Panc1 (cell line): ENCODE data around the gene OST4. TPM values are rescaled to one million over a fixed set of nuclear protein-coding genes. Genes with fewer than 3 reads are reported as not detected.

Experiments used
- ATAC-seq: fragments of 200-7000 bp; cut with Tn5 transposase; 2 replicates; pipeline ENCODE4 v1.9.1; 2020; ENCODE audit warnings: mild to moderate bottlenecking, moderate library complexity
- BruUV-seq: library from RNA; stranded (reverse); fragments of 400-500 nt; replicated peaks from 2 replicates; lab custom pipeline; 2021; lab: Mats Ljungman, UMichigan
- CTCF ChIA-PET: fragments of 300-600 bp; sonication (Branson Sonifier 250); formaldehyde crosslinking; loops from one replicate; lab custom pipeline; 2022; ENCODE audit warnings: antibody characterized with exemption; lab: Charles Lee
- POLR2A ChIA-PET: fragments of 300-600 bp; sonication (Branson Sonifier 250); formaldehyde crosslinking; loops from one replicate; lab custom pipeline; 2022; ENCODE audit warnings: antibody characterized with exemption; lab: Charles Lee
- DNase-seq: peaks from one replicate; pipeline ENCODE4 v3.0.0-alpha.2; 2010; ENCODE audit warnings: low read depth, low spot score
- H3K27ac ChIP-seq: 2 replicates; pipeline ENCODE4 v1.5.1; 2011; ENCODE audit warnings: mild to moderate bottlenecking, low read length, inconsistent platforms
- H3K27me3 ChIP-seq: fragments of 200-500 bp; sonication (Bioruptor generic); 2 replicates; pipeline ENCODE4 v1.6.0; 2014; ENCODE audit warnings: low read length, inconsistent platforms; ENCODE audit not compliant: control insufficient read depth, insufficient read depth
- H3K36me3 ChIP-seq: fragments of 200-500 bp; sonication (Bioruptor generic); 2 replicates; pipeline ENCODE4 v1.5.1; 2014; ENCODE audit warnings: inconsistent platforms, mild to moderate bottlenecking, low read length, moderate library complexity; ENCODE audit not compliant: control insufficient read depth, insufficient read depth
- H3K4me1 ChIP-seq: 2 replicates; pipeline ENCODE4 v1.5.1; 2011; ENCODE audit warnings: inconsistent platforms, mild to moderate bottlenecking, low read length, moderate library complexity; ENCODE audit not compliant: control insufficient read depth, insufficient read depth
- H3K4me3 ChIP-seq, 2 experiments: 2 replicates each; pipeline ENCODE4 v1.5.1; 2011 to 2012; ENCODE audit warnings: low read depth in 2 of 2, low read length in 2 of 2, mild to moderate bottlenecking in 2 of 2, inconsistent platforms in 1 of 2, moderate library complexity in 1 of 2
- H3K9me3 ChIP-seq: fragments of 200-500 bp; sonication (Bioruptor generic); 2 replicates; pipeline ENCODE4 v1.5.1; 2014; ENCODE audit warnings: low read depth, mild to moderate bottlenecking, inconsistent platforms, low read length, moderate library complexity; ENCODE audit not compliant: control insufficient read depth, insufficient read depth
- POLR2AphosphoS5 ChIP-seq: IDR thresholded peaks from 2 replicates; pipeline ENCODE4 v1.6.1; 2012; ENCODE audit warnings: mild to moderate bottlenecking, low read depth, low read length, moderate library complexity
- REST ChIP-seq, 2 experiments: IDR thresholded peaks; 2 replicates each; pipeline ENCODE4 v1.6.1; 2011 to 2012; ENCODE audit warnings: low read depth in 2 of 2, control low read depth in 1 of 2, low read length in 1 of 2, mild to moderate bottlenecking in 1 of 2, moderate library complexity in 1 of 2; ENCODE audit not compliant: insufficient read depth in 1 of 2
- SIN3A ChIP-seq: IDR thresholded peaks from 2 replicates; pipeline ENCODE4 v1.6.1; 2012; ENCODE audit warnings: low read depth, mild to moderate bottlenecking, low read length, moderate library complexity, borderline replicate concordance; ENCODE audit not compliant: insufficient read depth
- TCF7L2 ChIP-seq: IDR thresholded peaks from 2 replicates; pipeline ENCODE4 v1.6.1; 2011; ENCODE audit warnings: mild to moderate bottlenecking, low read depth, low read length, inconsistent platforms
- in situ Hi-C: cut with HindIII; loops from 2 replicates; pipeline ENCODE4 v1.10.0; 2016; ENCODE audit warnings: low sequenced_read_pairs, low pct_unique_long_range_greater_than_20kb
- intact Hi-C: fragments of 100-400 bp; cut with micrococcal nuclease; formaldehyde crosslinking; loops from one replicate; pipeline ENCODE4 v1.10.0; 2022; ENCODE audit not compliant: unreplicated experiment
- total RNA-seq: library from RNA; stranded (reverse); gene quantifications from one replicate; pipeline ENCODE4 v1.2.1, GENCODE V29; 2021; ENCODE audit not compliant: unreplicated experiment
- TF ChIP-seq, protein P1 (sequence below): fragments of 450-650 bp; IDR thresholded peaks from 2 replicates; pipeline ENCODE4 v1.5.1; 2017; ENCODE audit warnings: mild to moderate bottlenecking

The OST4 gene
- total RNA-seq, 1 experiment from 2014 or later, result 219 TPM

GRCh38 chr2:27097341-27097740 is 25.9 kb upstream of the OST4 start:
- POLR2A ChIA-PET, result interaction anchor here (1.0 kb wide), 1 partner anchor 185 kb away, joined by 3 read pairs; the partner anchor contains the start of gene TRIM54
- no TSS peak for BruUV-seq
- no peak for DNase-seq
- Histone ChIP-seq H3K4me1 (no peaks in the 10 kb centered on the region), H3K27ac (no peak overlapping the region), H3K36me3 (no peaks in the 10 kb centered on the region), H3K27me3 (no peaks in the 10 kb centered on the region), H3K9me3 (no peaks in the 10 kb centered on the region), H3K4me3 (no peak overlapping the region)
- intact Hi-C loops (loop anchor here (5.0 kb wide), 1 partner anchor 185 kb away; the partner anchor contains the start of gene TRIM54), in situ Hi-C loops (no loop called here)
- ATAC-seq, result no peak
- TF ChIP-seq SIN3A (no peak), POLR2AphosphoS5 (no peak), TCF7L2 (no peak), REST (IDR thresholded peaks at IDR 0.05; ENCODE audit: insufficient read depth in 1 of 2, low read depth in 2 of 2, low read length in 1 of 2) (no peak)
- TF ChIP-seq, protein P1, sequence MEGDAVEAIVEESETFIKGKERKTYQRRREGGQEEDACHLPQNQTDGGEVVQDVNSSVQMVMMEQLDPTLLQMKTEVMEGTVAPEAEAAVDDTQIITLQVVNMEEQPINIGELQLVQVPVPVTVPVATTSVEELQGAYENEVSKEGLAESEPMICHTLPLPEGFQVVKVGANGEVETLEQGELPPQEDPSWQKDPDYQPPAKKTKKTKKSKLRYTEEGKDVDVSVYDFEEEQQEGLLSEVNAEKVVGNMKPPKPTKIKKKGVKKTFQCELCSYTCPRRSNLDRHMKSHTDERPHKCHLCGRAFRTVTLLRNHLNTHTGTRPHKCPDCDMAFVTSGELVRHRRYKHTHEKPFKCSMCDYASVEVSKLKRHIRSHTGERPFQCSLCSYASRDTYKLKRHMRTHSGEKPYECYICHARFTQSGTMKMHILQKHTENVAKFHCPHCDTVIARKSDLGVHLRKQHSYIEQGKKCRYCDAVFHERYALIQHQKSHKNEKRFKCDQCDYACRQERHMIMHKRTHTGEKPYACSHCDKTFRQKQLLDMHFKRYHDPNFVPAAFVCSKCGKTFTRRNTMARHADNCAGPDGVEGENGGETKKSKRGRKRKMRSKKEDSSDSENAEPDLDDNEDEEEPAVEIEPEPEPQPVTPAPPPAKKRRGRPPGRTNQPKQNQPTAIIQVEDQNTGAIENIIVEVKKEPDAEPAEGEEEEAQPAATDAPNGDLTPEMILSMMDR, result no peak
- CTCF ChIA-PET, result interaction anchor here (0.8 to 1.1 kb wide), 2 partner anchors 73 to 94 kb away, joined by 3 to 4 read pairs; no protein-coding TSS in a partner anchor

GRCh38 chr2:27096748-27097297 is 25.4 kb upstream of the OST4 start:
- TF ChIP-seq TCF7L2, result no peak
- TF ChIP-seq, protein P1, result no peak
- TF ChIP-seq REST (IDR thresholded peaks at IDR 0.05; ENCODE audit: insufficient read depth in 1 of 2, low read depth in 2 of 2, low read length in 1 of 2), result no peak
- TF ChIP-seq POLR2AphosphoS5, result no peak
- no peak for TF ChIP-seq SIN3A
- DNase-seq (no peak), ATAC-seq (no peak)
- H3K9me3 ChIP-seq, result no peaks in the 10 kb centered on the region
- ChIA-PET CTCF (interaction anchor here (0.8 to 1.1 kb wide), 2 partner anchors 74 to 95 kb away, joined by 3 to 4 read pairs; no protein-coding TSS in a partner anchor), POLR2A (interaction anchor here (1.0 kb wide), 1 partner anchor 186 kb away, joined by 3 read pairs; the partner anchor contains the start of gene TRIM54)
- no peak overlapping the region for H3K4me3 ChIP-seq
- intact Hi-C loops, result loop anchor here (5.0 kb wide), 1 partner anchor 185 kb away; the partner anchor contains the start of gene TRIM54
- no peaks in the 10 kb centered on the region for H3K4me1 ChIP-seq
- no peak overlapping the region for H3K27ac ChIP-seq
- in situ Hi-C loops, result no loop called here
- no peaks in the 10 kb centered on the region for H3K27me3 ChIP-seq
- no peaks in the 10 kb centered on the region for H3K36me3 ChIP-seq
- BruUV-seq, result no TSS peak
